Stimulated activated CD8-positive, alpha-beta memory T cell treated with anti-CD3 and anti-CD28 coated beads, Interleukin-7, amount 100 ng/mL, for 4 hours (primary cell): ENCODE data around the gene PELI2.

ENCODE experiments used
- DNase-seq, 2 donors: peaks; one replicate each; pipeline ENCODE4 v3.0.0-alpha.2; 2020; ENCODE audit warnings: low read depth in 2 of 2

The PELI2 gene

GRCh38 chr14:56349960-56350359 is 231.7 kb downstream of the PELI2 start:
- no peak for DNase-seq
